HG02973 (cell line): ENCODE results near the gene COQ8A.

Experiments
- ATAC-seq: cut with Tn5 transposase; IDR thresholded peaks from one replicate; pipeline ENCODE4 v1.9.1; 2021; ENCODE audit warnings: moderate library complexity; ENCODE audit not compliant: unreplicated experiment

COQ8A gene

GRCh38 chr1:226972931-226973330 lies 32.8 kb downstream of the COQ8A start:
- ATAC-seq, result no peak

GRCh38 chr1:226973371-226973897 lies 33.3 kb downstream of the COQ8A start:
- ATAC-seq, result no peak

GRCh38 chr1:226973898-226974543 lies 33.9 kb downstream of the COQ8A start:
- ATAC-seq, result no peak

- no peak for ATAC-seq
Observed at GRCh38 chr1:226974544-226975258, 34.6 kb downstream of the COQ8A start.

- no peak for ATAC-seq
Observed at GRCh38 chr1:226975259-226976250, 35.5 kb downstream of the COQ8A start.

- no peak for ATAC-seq
Observed at GRCh38 chr1:226976276-226976977, 36.3 kb downstream of the COQ8A start.

- no peak for ATAC-seq
Observed at GRCh38 chr1:226976978-226977642, 37.0 kb downstream of the COQ8A start.

- no peak for ATAC-seq
Observed at GRCh38 chr1:226977643-226978431, 37.7 kb downstream of the COQ8A start.

- ATAC-seq, result no peak
Observed at GRCh38 chr1:226978432-226979114, 38.5 kb downstream of the COQ8A start.

- ATAC-seq, result no peak
Observed at GRCh38 chr1:226979115-226979516, 39.0 kb downstream of the COQ8A start.

GRCh38 chr1:226979517-226980121 lies 39.5 kb downstream of the COQ8A start:
- ATAC-seq, result no peak

GRCh38 chr1:226980122-226980560 lies 40.0 kb downstream of the COQ8A start:
- no peak for ATAC-seq

- ATAC-seq, result no peak
Observed at GRCh38 chr1:226980565-226981385, 40.7 kb downstream of the COQ8A start.

GRCh38 chr1:226981386-226981817 lies 41.3 kb downstream of the COQ8A start:
- no peak for ATAC-seq

GRCh38 chr1:226981838-226982237 lies 41.7 kb downstream of the COQ8A start:
- no peak for ATAC-seq

GRCh38 chr1:226982451-226983177 lies 42.5 kb downstream of the COQ8A start:
- ATAC-seq, result no peak
